Gastrocnemius medialis (tissue), 4 donors: ENCODE measurements around the gene LRFN5. TPM values are rescaled to one million over a fixed set of nuclear protein-coding genes. Genes with fewer than 3 reads are reported as not detected.

ENCODE experiments used
- ATAC-seq, 2 donors: fragments of 150-250 bp; one replicate each; pipeline ENCODE4 v1.9.1; 2016
- DNase-seq, 2 donors: peaks; one replicate each; pipeline ENCODE4 v3.0.0-alpha.2; 2019
- H3K27ac ChIP-seq, 4 donors: fragments of 200-600 bp; sonication (generic); 1 replicate in 1 of 4; 2 replicates in 3 of 4; pipeline ENCODE4 v1.5.1; 2016 to 2018; ENCODE audit warnings: mild to moderate bottlenecking in 2 of 4, moderate library complexity in 1 of 4
- H3K27me3 ChIP-seq, 3 donors: fragments of 200-600 bp; sonication (generic) in 2 of 3; 1 replicate in 1 of 3; 2 replicates in 2 of 3; pipeline versions ENCODE4 v1.5.1 to v1.6.0; 2016 to 2019; ENCODE audit warnings: mild to moderate bottlenecking in 1 of 3, moderate library complexity in 1 of 3
- H3K36me3 ChIP-seq, 2 donors: fragments of 200-600 bp; sonication (generic) in 1 of 2; one replicate each; pipeline ENCODE4 v1.5.1; 2017 to 2018
- H3K4me1 ChIP-seq, 2 donors: fragments of 200-600 bp; sonication (generic) in 1 of 2; one replicate each; pipeline ENCODE4 v1.5.1; 2016 to 2017; ENCODE audit warnings: mild to moderate bottlenecking in 2 of 2
- H3K4me3 ChIP-seq, 4 donors: fragments of 200-600 bp; sonication (generic) in 3 of 4; 1 replicate in 1 of 4; 2 replicates in 3 of 4; pipeline ENCODE4 v1.5.1; 2016 to 2019; ENCODE audit warnings: mild to moderate bottlenecking in 2 of 4
- H3K9me3 ChIP-seq, 3 donors: fragments of 200-600 bp; sonication (generic) in 2 of 3; 1 replicate in 1 of 3; 2 replicates in 2 of 3; pipeline ENCODE4 v1.5.1; 2016 to 2019
- POLR2A ChIP-seq, 2 donors: fragments of 450-650 bp; IDR thresholded peaks; one replicate each; pipeline ENCODE4 v1.6.1; 2017; ENCODE audit warnings: antibody characterized with exemption in 2 of 2, mild to moderate bottlenecking in 2 of 2, moderate library complexity in 2 of 2
- in situ Hi-C, 4 donors: fragments of 200-750 bp; cut with MboI; loops; one replicate each; pipeline versions ENCODE4 v1.15.0 to v1.8.0; 2017; ENCODE audit warnings: low sequenced_read_pairs in 4 of 4
- intact Hi-C: fragments of 100-400 bp; cut with DNase I; formaldehyde crosslinking; loops from one replicate; pipeline ENCODE4 v1.15.1; 2023; ENCODE audit warnings: low total_unique reads
- total RNA-seq, 4 donors: library from RNA; depleted of rRNA; stranded (reverse); fragments of >200 nt; gene quantifications; one replicate each; pipeline versions ENCODE4 v1.1.0 to v1.2.3, GENCODE V29; 2016
- TF ChIP-seq, protein P1 (sequence below), 5 experiments: fragments of 450-650 bp in 3 of 5; fragments of 200-600 bp in 2 of 5; sonication (generic) in 2 of 5; IDR thresholded peaks in 4 of 5; conservative IDR thresholded peaks in 1 of 5; 1 replicate in 4 of 5; 2 replicates in 1 of 5; pipeline ENCODE4 v1.5.1; 2016 to 2019; ENCODE audit warnings: antibody characterized with exemption in 5 of 5, mild to moderate bottlenecking in 3 of 5, moderate library complexity in 3 of 5

Gene LRFN5
- total RNA-seq, 4 donors from 2014 or later = 0.22 to 0.51 (median 0.33) TPM; not detected in 1

DNA sequence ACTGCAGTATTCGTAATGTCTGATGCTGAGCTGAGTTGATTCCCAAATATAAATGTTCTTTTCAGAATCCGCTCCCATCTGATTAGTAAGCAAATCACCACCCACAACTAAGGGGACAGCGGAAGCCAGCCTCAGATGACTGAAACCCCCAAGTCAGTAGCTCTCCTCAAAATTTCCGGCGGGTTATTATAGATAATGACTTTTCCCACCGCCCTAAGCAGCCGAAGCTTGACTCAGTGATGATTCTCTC lies 469 bp upstream of the LRFN5 start:
- ATAC-seq (no peak), DNase-seq (no peak)
- Histone ChIP-seq H3K9me3 (no peaks in the 10 kb centered on the region), H3K27me3 (peaks cover 54 to 65% (median 56%) of the 10 kb centered on the region in 3 donors), H3K27ac (peak overlapping the region in 2 of 4 donors; percentile 10 to 35), H3K4me1 (peaks cover 0 to 20% of the 10 kb centered on the region in 2 donors), H3K36me3 (no peaks in the 10 kb centered on the region), H3K4me3 (peak overlapping the region; percentile 43 to 55 (median 52))
- no peak for TF ChIP-seq POLR2A (IDR thresholded peaks at IDR 0.05)
- TF ChIP-seq, protein P1, sequence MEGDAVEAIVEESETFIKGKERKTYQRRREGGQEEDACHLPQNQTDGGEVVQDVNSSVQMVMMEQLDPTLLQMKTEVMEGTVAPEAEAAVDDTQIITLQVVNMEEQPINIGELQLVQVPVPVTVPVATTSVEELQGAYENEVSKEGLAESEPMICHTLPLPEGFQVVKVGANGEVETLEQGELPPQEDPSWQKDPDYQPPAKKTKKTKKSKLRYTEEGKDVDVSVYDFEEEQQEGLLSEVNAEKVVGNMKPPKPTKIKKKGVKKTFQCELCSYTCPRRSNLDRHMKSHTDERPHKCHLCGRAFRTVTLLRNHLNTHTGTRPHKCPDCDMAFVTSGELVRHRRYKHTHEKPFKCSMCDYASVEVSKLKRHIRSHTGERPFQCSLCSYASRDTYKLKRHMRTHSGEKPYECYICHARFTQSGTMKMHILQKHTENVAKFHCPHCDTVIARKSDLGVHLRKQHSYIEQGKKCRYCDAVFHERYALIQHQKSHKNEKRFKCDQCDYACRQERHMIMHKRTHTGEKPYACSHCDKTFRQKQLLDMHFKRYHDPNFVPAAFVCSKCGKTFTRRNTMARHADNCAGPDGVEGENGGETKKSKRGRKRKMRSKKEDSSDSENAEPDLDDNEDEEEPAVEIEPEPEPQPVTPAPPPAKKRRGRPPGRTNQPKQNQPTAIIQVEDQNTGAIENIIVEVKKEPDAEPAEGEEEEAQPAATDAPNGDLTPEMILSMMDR (IDR thresholded peaks at IDR 0.05 in 4 of 5, conservative IDR thresholded peaks at IDR 0.05 in 1 of 5) = no peak
- in situ Hi-C loops = no loop called here
- intact Hi-C loops = no loop called here

DNA sequence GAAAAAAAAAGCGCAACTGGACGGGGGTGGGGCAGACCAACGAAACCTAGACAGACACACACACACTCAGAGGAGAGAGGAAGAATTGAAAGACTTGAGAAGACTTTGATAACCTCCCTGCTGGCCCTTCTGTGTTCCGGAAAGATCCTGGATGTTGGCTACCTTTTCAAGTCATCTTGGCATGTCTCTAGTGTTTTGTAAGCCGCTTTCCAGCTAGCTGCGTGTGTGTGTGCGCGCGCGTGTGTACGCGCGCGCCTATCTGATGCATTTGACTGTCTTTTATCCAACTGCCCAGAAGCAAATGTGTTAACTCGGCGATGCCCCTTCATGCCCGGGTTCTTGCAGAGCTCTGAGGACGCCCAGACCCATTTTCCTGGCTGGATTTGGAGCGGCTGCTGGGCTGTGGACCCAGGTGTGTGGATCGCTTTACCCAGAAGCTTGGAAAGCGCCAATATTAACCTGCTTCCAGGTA lies 664 bp downstream of the LRFN5 start:
- Histone ChIP-seq H3K9me3 (no peaks in the 10 kb centered on the region), H3K27me3 (peaks cover 54 to 66% (median 56%) of the 10 kb centered on the region in 3 donors), H3K4me3 (peak overlapping the region; percentile 43 to 55 (median 52)), H3K27ac (no peak overlapping the region), H3K36me3 (no peaks in the 10 kb centered on the region), H3K4me1 (peaks cover 0 to 20% of the 10 kb centered on the region in 2 donors)
- TF ChIP-seq, protein P1 (IDR thresholded peaks at IDR 0.05 in 4 of 5, conservative IDR thresholded peaks at IDR 0.05 in 1 of 5) = no peak
- TF ChIP-seq POLR2A (IDR thresholded peaks at IDR 0.05) = no peak
- peak in 1 of 2 donors; percentile 14 for ATAC-seq
- DNase-seq = no peak
- intact Hi-C loops (no loop called here), in situ Hi-C loops (no loop called here)

DNA sequence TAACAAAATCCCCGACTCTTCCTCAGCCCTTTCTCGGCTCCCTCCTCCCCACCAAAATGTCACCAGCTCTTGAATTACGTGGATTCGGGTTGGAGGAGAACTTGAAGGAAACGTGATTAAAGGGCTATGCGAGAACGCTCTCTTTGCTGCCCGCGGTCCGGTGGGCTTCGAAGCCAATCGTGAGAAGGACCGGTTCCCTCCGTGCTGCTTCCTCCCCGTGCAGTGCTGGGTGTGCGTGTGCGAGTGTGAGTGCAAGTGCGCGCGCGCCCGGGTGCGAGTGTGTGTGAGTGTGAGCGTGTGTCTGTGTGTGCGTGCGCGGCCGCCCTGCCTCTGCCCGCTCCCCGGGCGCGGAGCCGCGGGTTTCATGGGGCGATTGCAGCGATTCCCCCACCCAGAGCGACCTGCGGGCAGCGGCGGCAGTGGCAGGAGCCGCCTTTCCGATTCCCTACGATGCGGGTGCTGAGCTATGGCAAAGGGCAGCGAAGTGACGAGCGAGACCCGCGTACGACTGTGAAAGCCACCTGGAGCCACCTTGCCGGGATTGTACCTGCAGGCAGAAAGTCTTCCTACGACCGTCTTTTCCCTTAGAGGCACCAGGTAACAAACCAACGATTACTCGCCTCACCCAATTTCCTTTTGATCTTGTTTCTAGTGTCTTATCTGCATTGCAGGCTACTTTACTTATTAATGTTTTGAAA lies 1.4 kb downstream of the LRFN5 start:
- H3K27ac ChIP-seq = no peak overlapping the region
- H3K27me3 ChIP-seq = peaks cover 54 to 66% (median 56%) of the 10 kb centered on the region in 3 donors
- H3K4me3 ChIP-seq = peak overlapping the region; percentile 43 to 55 (median 52)
- TF ChIP-seq, protein P1 (IDR thresholded peaks at IDR 0.05 in 4 of 5, conservative IDR thresholded peaks at IDR 0.05 in 1 of 5) = no peak
- TF ChIP-seq POLR2A (IDR thresholded peaks at IDR 0.05) = no peak
- H3K4me1 ChIP-seq = peaks cover 0 to 20% of the 10 kb centered on the region in 2 donors
- ATAC-seq = no peak
- intact Hi-C loops (no loop called here), in situ Hi-C loops (no loop called here)
- H3K9me3 ChIP-seq = no peaks in the 10 kb centered on the region
- no peaks in the 10 kb centered on the region for H3K36me3 ChIP-seq
- DNase-seq = no peak

DNA sequence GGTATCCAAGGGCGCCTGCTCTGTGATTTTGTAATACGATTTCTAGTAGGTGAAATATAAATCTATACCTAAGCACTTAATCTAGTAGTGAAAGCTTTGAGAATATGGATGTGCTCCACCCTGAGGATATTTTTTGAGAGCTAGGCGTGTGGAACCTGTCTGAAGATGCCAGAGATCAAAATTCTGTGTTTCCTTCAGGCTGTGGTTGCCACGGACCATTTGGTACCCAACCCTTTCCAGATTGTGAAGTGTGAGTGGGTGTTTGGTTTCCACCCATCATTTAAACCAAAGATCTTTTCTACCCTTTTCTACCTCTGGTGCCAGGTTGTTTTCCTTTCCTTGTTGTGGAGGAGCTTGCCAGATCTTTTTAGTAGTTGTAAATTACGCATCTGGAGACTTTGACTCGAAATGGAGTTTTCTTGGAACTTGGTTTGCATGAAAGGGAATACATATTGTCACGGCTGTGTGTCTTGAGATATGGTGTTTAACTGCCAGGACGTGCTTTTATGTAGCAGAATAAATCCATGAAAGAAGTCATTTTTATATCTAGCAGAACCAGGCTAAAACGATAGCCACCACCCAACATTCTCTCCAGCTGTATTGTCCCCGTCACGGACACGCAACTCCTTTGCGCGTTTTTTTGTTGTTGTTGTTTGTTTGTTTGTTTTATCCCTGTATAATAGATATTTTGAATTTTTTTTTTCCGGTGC lies 2.2 kb downstream of the LRFN5 start:
- H3K4me1 ChIP-seq = peaks cover 0 to 20% of the 10 kb centered on the region in 2 donors
- intact Hi-C loops (no loop called here), in situ Hi-C loops (no loop called here)
- TF ChIP-seq POLR2A (IDR thresholded peaks at IDR 0.05) = no peak
- TF ChIP-seq, protein P1 (IDR thresholded peaks at IDR 0.05 in 4 of 5, conservative IDR thresholded peaks at IDR 0.05 in 1 of 5) = no peak
- peaks cover 50 to 64% (median 56%) of the 10 kb centered on the region in 3 donors for H3K27me3 ChIP-seq
- H3K27ac ChIP-seq = no peak overlapping the region
- DNase-seq (no peak), ATAC-seq (no peak)
- H3K36me3 ChIP-seq = no peaks in the 10 kb centered on the region
- H3K9me3 ChIP-seq = no peaks in the 10 kb centered on the region
- H3K4me3 ChIP-seq = peak overlapping the region; percentile 7 to 55 (median 52)
